PFSK-1 (cell line): Measurements from ENCODE around the gene SUCLG2.

Experiments
- FOXP2 ChIP-seq: optimal IDR thresholded peaks from 2 replicates; pipeline ENCODE3; 2011; ENCODE audit warnings: borderline replicate concordance, control low read depth, inconsistent platforms; ENCODE audit not compliant: insufficient read depth; ENCODE audit errors: extremely low read length, extremely low read depth
- POLR2AphosphoS5 ChIP-seq: IDR thresholded peaks from 2 replicates; pipeline ENCODE4 v1.6.1; 2012; ENCODE audit warnings: low read depth, mild to moderate bottlenecking, control low read depth, low read length, moderate library complexity
- SIN3A ChIP-seq: IDR thresholded peaks from 2 replicates; pipeline ENCODE4 v1.6.1; 2012; ENCODE audit warnings: mild to moderate bottlenecking, low read length, moderate library complexity, borderline replicate concordance; ENCODE audit not compliant: insufficient read depth
- TAF1 ChIP-seq: IDR thresholded peaks from 2 replicates; pipeline ENCODE4 v1.6.1; 2012; ENCODE audit warnings: low read length, control low read depth, borderline replicate concordance; ENCODE audit not compliant: insufficient read depth
- TF ChIP-seq, protein P1 (sequence below), 2 experiments: IDR thresholded peaks; 2 replicates each; pipeline versions ENCODE4 v1.6.1 to v1.8.0; 2011 to 2012; ENCODE audit warnings: low read depth in 2 of 2, low read length in 2 of 2, control low read depth in 1 of 2, inconsistent platforms in 1 of 2, mild to moderate bottlenecking in 1 of 2, moderate library complexity in 1 of 2; ENCODE audit not compliant: insufficient read depth in 1 of 2

Gene SUCLG2

GRCh38 chr3:67401921-67402320 is 252.5 kb downstream of the SUCLG2 start:
- no peak for TF ChIP-seq SIN3A
- no peak for TF ChIP-seq POLR2AphosphoS5
- no peak for TF ChIP-seq TAF1
- TF ChIP-seq, protein P1, sequence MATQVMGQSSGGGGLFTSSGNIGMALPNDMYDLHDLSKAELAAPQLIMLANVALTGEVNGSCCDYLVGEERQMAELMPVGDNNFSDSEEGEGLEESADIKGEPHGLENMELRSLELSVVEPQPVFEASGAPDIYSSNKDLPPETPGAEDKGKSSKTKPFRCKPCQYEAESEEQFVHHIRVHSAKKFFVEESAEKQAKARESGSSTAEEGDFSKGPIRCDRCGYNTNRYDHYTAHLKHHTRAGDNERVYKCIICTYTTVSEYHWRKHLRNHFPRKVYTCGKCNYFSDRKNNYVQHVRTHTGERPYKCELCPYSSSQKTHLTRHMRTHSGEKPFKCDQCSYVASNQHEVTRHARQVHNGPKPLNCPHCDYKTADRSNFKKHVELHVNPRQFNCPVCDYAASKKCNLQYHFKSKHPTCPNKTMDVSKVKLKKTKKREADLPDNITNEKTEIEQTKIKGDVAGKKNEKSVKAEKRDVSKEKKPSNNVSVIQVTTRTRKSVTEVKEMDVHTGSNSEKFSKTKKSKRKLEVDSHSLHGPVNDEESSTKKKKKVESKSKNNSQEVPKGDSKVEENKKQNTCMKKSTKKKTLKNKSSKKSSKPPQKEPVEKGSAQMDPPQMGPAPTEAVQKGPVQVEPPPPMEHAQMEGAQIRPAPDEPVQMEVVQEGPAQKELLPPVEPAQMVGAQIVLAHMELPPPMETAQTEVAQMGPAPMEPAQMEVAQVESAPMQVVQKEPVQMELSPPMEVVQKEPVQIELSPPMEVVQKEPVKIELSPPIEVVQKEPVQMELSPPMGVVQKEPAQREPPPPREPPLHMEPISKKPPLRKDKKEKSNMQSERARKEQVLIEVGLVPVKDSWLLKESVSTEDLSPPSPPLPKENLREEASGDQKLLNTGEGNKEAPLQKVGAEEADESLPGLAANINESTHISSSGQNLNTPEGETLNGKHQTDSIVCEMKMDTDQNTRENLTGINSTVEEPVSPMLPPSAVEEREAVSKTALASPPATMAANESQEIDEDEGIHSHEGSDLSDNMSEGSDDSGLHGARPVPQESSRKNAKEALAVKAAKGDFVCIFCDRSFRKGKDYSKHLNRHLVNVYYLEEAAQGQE (IDR thresholded peaks at IDR 0.05; ENCODE audit: insufficient read depth in 1 of 2, low read depth in 2 of 2, low read length in 2 of 2) = no peak
- TF ChIP-seq FOXP2 = no peak

DNA sequence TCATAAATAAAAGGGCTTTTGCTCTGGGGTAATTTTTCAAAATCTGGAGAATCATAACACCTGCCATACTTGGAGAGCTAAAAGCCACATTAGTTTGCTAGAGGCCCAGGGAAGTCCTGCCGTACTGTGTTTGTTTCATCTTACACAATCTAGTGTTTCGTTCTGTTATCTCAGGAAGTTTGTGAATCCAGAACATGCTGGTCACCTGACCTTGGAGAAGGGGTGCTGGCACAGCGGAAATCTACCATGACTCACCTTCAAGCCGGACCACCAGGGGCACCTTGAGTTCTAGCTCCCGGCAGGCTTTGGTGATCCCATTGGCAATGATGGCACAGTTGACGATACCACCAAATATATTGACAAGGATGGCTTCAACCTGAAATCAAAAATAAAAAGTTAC is 253.9 kb downstream of the SUCLG2 start:
- TF ChIP-seq TAF1 (no peak), FOXP2 (no peak), SIN3A (no peak), POLR2AphosphoS5 (no peak)
- TF ChIP-seq, protein P1 (IDR thresholded peaks at IDR 0.05; ENCODE audit: insufficient read depth in 1 of 2, low read depth in 2 of 2, low read length in 2 of 2) = no peak

DNA sequence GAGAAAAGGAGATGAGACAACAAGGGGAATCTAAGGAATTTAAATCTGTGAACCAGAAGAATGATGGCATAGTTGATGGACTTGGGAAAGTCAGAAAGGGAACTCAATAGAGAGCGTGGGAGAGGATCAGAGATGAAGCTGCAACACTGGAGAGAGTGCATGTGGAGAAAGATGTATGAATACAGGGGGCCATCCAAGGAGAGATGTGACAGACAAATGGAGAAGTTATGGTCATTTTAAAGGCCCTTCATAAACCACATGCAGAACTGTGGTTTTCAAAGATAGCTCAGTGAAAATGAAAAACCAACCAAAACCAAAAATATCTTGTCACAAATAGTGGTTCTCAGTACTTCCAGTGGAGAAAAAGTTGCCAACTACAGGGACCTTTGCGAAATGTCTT is 265.2 kb downstream of the SUCLG2 start:
- TF ChIP-seq POLR2AphosphoS5 (no peak), FOXP2 (no peak)
- TF ChIP-seq, protein P1 (IDR thresholded peaks at IDR 0.05; ENCODE audit: insufficient read depth in 1 of 2, low read depth in 2 of 2, low read length in 2 of 2) = no peak

- TF ChIP-seq, protein P1 (IDR thresholded peaks at IDR 0.05; ENCODE audit: insufficient read depth in 1 of 2, low read depth in 2 of 2, low read length in 2 of 2) = no peak
- TF ChIP-seq POLR2AphosphoS5 (no peak), FOXP2 (no peak), SIN3A (no peak), TAF1 (no peak)
These were observed 265.7 kb downstream of the SUCLG2 start for GRCh38 chr3:67388738-67389137.

- TF ChIP-seq SIN3A (no peak), TAF1 (no peak), FOXP2 (no peak), POLR2AphosphoS5 (no peak)
- TF ChIP-seq, protein P1 (IDR thresholded peaks at IDR 0.05; ENCODE audit: insufficient read depth in 1 of 2, low read depth in 2 of 2, low read length in 2 of 2) = no peak
These were observed 268.0 kb downstream of the SUCLG2 start for GRCh38 chr3:67386451-67386850.
